Right cardiac atrium (tissue), 5 donors: ENCODE data around the gene MOV10L1. TPM values are rescaled to one million over a fixed set of nuclear protein-coding genes. Genes with fewer than 3 reads are reported as not detected.

Experiments used
- ATAC-seq, 2 donors: fragments of 200-7000 bp; cut with Tn5 transposase; one replicate each; pipeline versions ENCODE4 v1.8.0 to v1.9.1; 2020; ENCODE audit warnings: moderate library complexity in 2 of 2, mild to moderate bottlenecking in 1 of 2
- DNase-seq, 3 donors: peaks; one replicate each; pipeline ENCODE4 v3.0.0-alpha.2; 2020
- H3K27ac ChIP-seq: one replicate; pipeline ENCODE4 v1.5.1; 2013; ENCODE audit warnings: mild to moderate bottlenecking, low read length, control low read depth, moderate library complexity
- H3K27me3 ChIP-seq: one replicate; pipeline ENCODE4 v1.6.1; 2013; ENCODE audit not compliant: control insufficient read depth, insufficient read depth
- H3K4me1 ChIP-seq: one replicate; pipeline ENCODE4 v1.6.1; 2013; ENCODE audit warnings: low read length; ENCODE audit not compliant: control insufficient read depth, insufficient read depth
- H3K4me3 ChIP-seq: one replicate; pipeline ENCODE4 v1.5.1; 2013; ENCODE audit warnings: low read length, control low read depth
- H3K9me3 ChIP-seq: one replicate; pipeline ENCODE4 v1.6.1; 2013; ENCODE audit warnings: low read length; ENCODE audit not compliant: control insufficient read depth
- WGBS: extraction: QIAGEN DNeasy Blood & Tissue Kit; methylation state at CpG from one replicate; pipeline ENCODE4 v1.1.7; 2013; 5-methylcytosine and 5-hydroxymethylcytosine counted together
- intact Hi-C, 4 donors: fragments of 100-400 bp; cut with DNase I; formaldehyde crosslinking; loops; one replicate each; pipeline versions ENCODE4 v1.11.0 to v1.14.0; 2022 to 2023
- polyA plus RNA-seq: library from polyadenylated mRNA; stranded (reverse); fragments of 200-250 nt; gene quantifications from one replicate; pipeline ENCODE4 v1.2.3, GENCODE V29; 2013
- total RNA-seq, 4 donors: library from RNA; stranded (reverse); fragmentation: NEBNext Ultra II Directional; extraction: Animal tissue kit (Norgen Biotek cat#: 25700); gene quantifications; one replicate each; pipeline ENCODE4 v1.2.1, GENCODE V29; 2021
- donor health status: healthy with polysubstance abuse.
- donor health status: DM: no; HTN: yes; CAD: no.
- donor health status: DM: no; HTN: no; CAD: no.
- donor health status: DM: no; HTN: yes; CAD: no; lungs with severe emphysema.
- donor health status: DM: yes; HTN: yes; CAD: no.

MOV10L1 gene
- total and polyA plus RNA-seq, 5 donors = 0.29 to 0.63 (median 0.53) TPM

DNA sequence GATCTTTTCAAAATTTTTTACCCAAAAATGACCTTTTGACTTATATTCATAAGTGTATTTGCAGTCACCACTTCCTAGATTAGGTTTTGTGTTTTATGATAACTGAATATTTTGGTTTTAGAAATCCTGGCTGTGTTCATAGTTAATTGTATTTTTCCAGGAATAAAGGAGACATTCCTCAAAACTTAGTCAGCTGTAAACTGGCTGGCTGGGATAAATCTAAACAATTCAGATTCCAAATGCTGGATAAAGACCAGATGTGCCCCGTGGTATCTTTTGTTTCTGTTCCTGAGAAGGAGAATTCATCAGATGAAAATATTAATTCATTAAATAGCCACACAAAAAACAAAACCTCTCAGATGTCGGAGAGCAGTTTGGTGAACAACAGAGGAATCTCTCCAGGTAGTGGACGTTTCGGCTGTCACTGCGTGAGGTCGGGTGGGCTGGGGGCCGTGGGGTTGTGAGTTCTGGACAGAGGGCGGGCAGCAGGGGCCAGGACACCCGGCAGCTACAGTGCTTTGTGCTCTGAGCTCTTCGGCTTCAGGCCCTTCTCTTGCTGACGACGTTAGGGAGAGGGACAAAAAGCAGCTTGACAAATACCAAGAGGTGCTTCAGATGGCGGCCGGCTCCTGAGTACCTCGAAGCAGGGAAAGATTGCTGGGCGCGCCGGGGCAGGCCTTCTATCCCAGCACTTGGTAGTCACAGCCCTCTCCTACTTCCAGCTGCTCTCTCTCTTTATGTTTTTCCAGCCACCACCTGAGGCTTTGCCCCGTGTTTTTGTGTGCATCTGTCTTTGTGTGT lies 24.6 kb downstream of the MOV10L1 start:
- WGBS = 46% methylated on average over 19 of the region's 19 CpGs
- DNase-seq = no peak
- H3K4me3 ChIP-seq = no peak overlapping the region
- no peak for ATAC-seq
- H3K9me3 ChIP-seq = no peaks in the 10 kb centered on the region
- H3K27me3 ChIP-seq = no peaks in the 10 kb centered on the region
- no peak overlapping the region for H3K27ac ChIP-seq
- H3K4me1 ChIP-seq = peaks cover 2% of the 10 kb centered on the region
- intact Hi-C loops = no loop called here

- WGBS = 46% methylated on average over 10 of the region's 10 CpGs
- Histone ChIP-seq H3K4me1 (peaks cover 2% of the 10 kb centered on the region), H3K4me3 (no peak overlapping the region), H3K27me3 (no peaks in the 10 kb centered on the region), H3K27ac (no peak overlapping the region), H3K9me3 (no peaks in the 10 kb centered on the region)
- ATAC-seq (no peak), DNase-seq (peak in 2 of 3 donors; percentile 22 to 70)
- intact Hi-C loops = no loop called here
Measured at GRCh38 chr22:50115693-50116092, 25.9 kb downstream of the MOV10L1 start.

- Histone ChIP-seq H3K27ac (no peak overlapping the region), H3K4me3 (no peak overlapping the region), H3K4me1 (peaks cover 2% of the 10 kb centered on the region), H3K27me3 (no peaks in the 10 kb centered on the region), H3K9me3 (no peaks in the 10 kb centered on the region)
- ATAC-seq (no peak), DNase-seq (no peak)
- intact Hi-C loops = no loop called here
- 92% methylated on average over 19 of the region's 19 CpGs for WGBS
Measured at GRCh38 chr22:50117168-50117762, 27.5 kb downstream of the MOV10L1 start.

DNA sequence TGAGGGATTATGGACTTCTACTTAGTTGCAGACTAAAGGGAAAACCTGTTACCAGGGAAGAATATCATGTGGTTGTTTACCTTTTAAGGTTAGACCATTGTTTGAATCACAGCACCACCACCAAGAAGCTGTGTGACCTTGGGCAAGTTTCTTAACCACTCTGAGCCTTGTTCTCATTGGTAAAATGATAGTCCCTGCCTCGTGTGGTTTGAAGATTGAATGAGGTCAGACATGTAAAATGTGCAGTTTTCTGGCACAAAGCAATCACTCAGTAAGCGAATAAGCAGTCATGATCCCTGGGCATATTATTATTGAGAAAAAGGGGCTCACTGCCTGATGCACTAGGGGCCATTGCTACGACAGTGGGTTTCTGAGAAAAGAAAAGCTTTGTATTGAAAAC lies 28.3 kb downstream of the MOV10L1 start:
- DNase-seq = no peak
- intact Hi-C loops = no loop called here
- H3K4me3 ChIP-seq = no peak overlapping the region
- H3K4me1 ChIP-seq = peaks cover 2% of the 10 kb centered on the region
- H3K9me3 ChIP-seq = no peaks in the 10 kb centered on the region
- 62% methylated on average over 3 of the region's 3 CpGs for WGBS
- no peak for ATAC-seq
- H3K27ac ChIP-seq = no peak overlapping the region
- no peaks in the 10 kb centered on the region for H3K27me3 ChIP-seq

GRCh38 chr22:50118557-50119168 lies 28.9 kb downstream of the MOV10L1 start:
- H3K27me3 ChIP-seq = no peaks in the 10 kb centered on the region
- 14% methylated on average over 10 of the region's 10 CpGs for WGBS
- no peaks in the 10 kb centered on the region for H3K9me3 ChIP-seq
- ATAC-seq (peak; percentile 52 to 87), DNase-seq (peak in 2 of 3 donors; percentile 63 to 75)
- H3K4me3 ChIP-seq = no peak overlapping the region
- no peak overlapping the region for H3K27ac ChIP-seq
- intact Hi-C loops = no loop called here
- peaks cover 2% of the 10 kb centered on the region for H3K4me1 ChIP-seq

DNA sequence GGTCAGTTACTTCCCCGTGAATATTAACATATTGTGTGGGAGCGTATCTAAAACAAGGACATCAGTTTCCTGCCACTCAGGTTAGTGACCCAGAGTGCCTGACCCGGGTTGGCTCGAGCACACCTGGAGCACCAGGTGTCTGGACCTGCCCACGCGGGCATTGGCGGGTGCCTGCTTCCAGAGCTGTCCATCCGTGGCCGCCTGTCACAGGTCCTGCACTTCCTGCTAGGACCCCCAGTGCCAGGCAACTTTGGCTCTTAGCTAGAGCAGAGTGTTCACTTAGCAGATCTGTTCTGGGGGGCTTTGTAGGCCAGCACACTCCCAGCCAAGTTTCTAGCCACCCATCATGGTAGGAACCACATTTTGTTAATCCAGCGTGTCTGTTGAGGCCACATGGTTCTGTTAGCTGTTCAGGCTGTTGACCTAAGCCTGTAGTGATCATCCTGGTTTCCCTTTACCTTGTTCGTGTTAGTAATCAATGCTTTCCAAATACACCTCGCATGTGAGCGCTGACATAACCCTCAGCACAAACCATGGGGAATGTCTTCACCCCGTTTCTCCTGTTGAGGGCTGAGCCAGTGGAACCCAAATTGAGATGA lies 29.5 kb downstream of the MOV10L1 start:
- WGBS = 65% methylated on average over 14 of the region's 14 CpGs
- ATAC-seq = no peak
- intact Hi-C loops = no loop called here
- H3K9me3 ChIP-seq = no peaks in the 10 kb centered on the region
- H3K27me3 ChIP-seq = no peaks in the 10 kb centered on the region
- H3K27ac ChIP-seq = no peak overlapping the region
- peaks cover 2% of the 10 kb centered on the region for H3K4me1 ChIP-seq
- no peak overlapping the region for H3K4me3 ChIP-seq
- no peak for DNase-seq

- ATAC-seq (no peak), DNase-seq (no peak)
- Histone ChIP-seq H3K4me1 (peaks cover 2% of the 10 kb centered on the region), H3K4me3 (no peak overlapping the region), H3K27me3 (no peaks in the 10 kb centered on the region), H3K9me3 (no peaks in the 10 kb centered on the region), H3K27ac (no peak overlapping the region)
- 39% methylated on average over 6 of the region's 6 CpGs for WGBS
- intact Hi-C loops = no loop called here
Measured at GRCh38 chr22:50119768-50120251, 30.0 kb downstream of the MOV10L1 start.

- no peak overlapping the region for H3K27ac ChIP-seq
- intact Hi-C loops = no loop called here
- H3K4me1 ChIP-seq = peaks cover 2% of the 10 kb centered on the region
- no peak for ATAC-seq
- no peak overlapping the region for H3K4me3 ChIP-seq
- H3K27me3 ChIP-seq = no peaks in the 10 kb centered on the region
- no peaks in the 10 kb centered on the region for H3K9me3 ChIP-seq
- 81% methylated on average over 11 of the region's 11 CpGs for WGBS
- no peak for DNase-seq
Measured at GRCh38 chr22:50121202-50121740, 31.5 kb downstream of the MOV10L1 start.

DNA sequence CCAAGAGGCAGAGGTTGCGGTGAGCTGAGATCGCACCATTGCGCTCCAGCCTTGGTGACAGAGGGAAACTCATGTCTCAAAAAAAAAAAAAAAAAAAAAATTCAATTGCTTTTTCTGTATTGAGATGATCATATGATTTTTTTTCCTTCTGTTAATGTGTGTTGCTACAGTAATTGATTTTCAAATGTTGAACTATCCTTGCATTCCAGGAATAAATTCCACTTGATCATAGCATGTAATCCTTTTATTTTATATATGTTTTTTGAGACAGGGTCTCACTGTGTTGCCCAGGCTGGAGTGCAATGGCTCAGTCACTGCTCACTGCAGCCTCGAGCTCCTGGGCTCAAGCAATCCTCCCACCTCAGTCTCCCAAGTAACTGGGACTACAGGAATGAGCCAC lies 33.3 kb downstream of the MOV10L1 start:
- no peaks in the 10 kb centered on the region for H3K27me3 ChIP-seq
- no peak for DNase-seq
- 96% methylated on average over 4 of the region's 4 CpGs for WGBS
- H3K4me3 ChIP-seq = no peak overlapping the region
- intact Hi-C loops = no loop called here
- H3K4me1 ChIP-seq = peaks cover 2% of the 10 kb centered on the region
- ATAC-seq = no peak
- H3K9me3 ChIP-seq = no peaks in the 10 kb centered on the region
- no peak overlapping the region for H3K27ac ChIP-seq

- Histone ChIP-seq H3K9me3 (no peaks in the 10 kb centered on the region), H3K4me1 (no peaks in the 10 kb centered on the region), H3K27ac (no peak overlapping the region), H3K4me3 (no peak overlapping the region), H3K27me3 (no peaks in the 10 kb centered on the region)
- intact Hi-C loops = no loop called here
- no peak for DNase-seq
- ATAC-seq = no peak
- 80% methylated on average over 9 of the region's 9 CpGs for WGBS
Measured at GRCh38 chr22:50125029-50125428, 35.2 kb downstream of the MOV10L1 start.
